HG03039 (cell line): ENCODE measurements around the gene PROB1.
"Not testable (repeated sequence)": the region's sequence is repeated elsewhere in the genome, so short reads cannot be mapped to it uniquely, and the experiment has no call there.

Source experiments
- ATAC-seq: cut with Tn5 transposase; IDR thresholded peaks from one replicate; pipeline ENCODE4 v1.9.1; 2021; ENCODE audit warnings: mild to moderate bottlenecking, moderate library complexity; ENCODE audit not compliant: unreplicated experiment

Gene PROB1

GRCh38 chr5:139381837-139382761 is 12.8 kb downstream of the PROB1 start:
- ATAC-seq = no peak

DNA sequence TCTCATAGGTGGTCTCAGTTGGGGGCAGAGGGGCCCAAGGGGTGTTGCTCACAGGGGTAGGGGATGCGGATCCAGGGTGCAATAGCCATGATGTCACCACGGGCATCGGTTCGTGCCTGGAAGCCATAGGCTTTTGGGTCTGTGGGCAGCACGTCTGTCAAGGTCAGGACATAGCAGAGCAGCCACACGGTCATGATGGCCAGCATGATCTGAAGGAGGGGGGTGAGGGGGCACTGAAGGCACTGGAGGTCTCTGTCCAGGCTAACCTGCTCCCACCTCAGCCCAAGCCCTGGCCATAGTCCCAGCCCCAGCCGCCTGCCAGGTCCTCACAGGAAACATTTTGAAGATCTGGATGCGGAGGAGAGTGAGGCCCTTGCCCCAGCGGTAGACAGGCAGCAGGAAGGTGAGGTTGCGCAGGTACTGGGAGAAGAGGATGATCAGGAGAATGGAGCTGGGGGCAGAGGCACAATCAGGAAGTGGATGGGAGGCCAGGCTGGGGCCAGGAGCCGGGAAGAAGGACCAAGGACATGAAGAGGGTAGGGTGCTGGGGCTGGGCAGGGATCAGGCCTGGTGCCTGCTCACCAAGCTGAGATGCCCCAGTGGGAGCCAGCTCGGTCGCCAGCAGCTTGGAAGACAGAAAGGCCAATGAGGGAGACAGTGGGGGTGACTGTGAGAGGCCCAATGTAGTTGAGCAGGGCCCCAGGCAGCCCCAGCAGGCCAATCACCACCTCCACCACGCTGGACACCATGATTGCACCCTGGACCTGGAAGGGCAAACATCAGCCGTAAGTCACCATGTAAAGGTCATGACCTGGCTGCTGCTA is 15.1 kb downstream of the PROB1 start:
- no peak for ATAC-seq

GRCh38 chr5:139378941-139379361 is 16.0 kb downstream of the PROB1 start:
- ATAC-seq = no peak

DNA sequence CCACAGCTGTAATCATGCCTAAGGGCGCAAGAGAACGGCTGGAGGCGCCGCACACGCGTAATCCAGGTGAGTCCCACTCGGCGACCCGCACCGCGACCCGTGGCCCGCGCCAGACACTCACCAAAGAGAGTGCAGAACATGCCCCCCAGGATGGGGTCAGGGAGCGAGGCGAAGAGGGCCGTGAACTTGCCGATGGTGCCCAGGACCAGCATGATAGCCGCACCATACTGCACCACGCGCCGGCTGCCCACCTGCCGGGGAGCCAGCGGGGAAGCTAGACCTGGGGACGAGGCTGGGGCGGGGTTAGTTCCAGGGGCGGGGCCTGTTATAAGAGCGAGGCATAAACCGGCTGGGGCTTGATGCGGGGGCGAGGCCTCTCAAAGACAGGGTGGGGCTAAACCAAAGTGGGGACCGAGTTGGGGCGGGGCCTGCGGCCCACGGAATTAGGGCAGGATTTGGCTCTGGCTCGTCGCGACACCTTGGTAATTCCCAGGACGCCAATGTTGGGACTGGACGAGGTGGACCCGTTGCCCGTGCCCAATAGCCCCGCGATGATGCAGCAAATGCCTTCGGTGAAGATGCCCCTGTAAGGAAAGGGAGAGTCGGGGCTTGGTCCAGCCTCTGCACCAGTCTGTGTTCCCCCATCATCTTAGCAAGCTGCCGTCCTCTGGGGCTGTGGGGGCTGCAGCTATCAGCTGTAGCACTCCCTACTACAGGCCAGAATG is 16.6 kb downstream of the PROB1 start:
- ATAC-seq = no peak

- no peak for ATAC-seq
Measured at GRCh38 chr5:139377226-139377625, 17.7 kb downstream of the PROB1 start.

- no peak for ATAC-seq
Measured at GRCh38 chr5:139376364-139376763, 18.5 kb downstream of the PROB1 start.

DNA sequence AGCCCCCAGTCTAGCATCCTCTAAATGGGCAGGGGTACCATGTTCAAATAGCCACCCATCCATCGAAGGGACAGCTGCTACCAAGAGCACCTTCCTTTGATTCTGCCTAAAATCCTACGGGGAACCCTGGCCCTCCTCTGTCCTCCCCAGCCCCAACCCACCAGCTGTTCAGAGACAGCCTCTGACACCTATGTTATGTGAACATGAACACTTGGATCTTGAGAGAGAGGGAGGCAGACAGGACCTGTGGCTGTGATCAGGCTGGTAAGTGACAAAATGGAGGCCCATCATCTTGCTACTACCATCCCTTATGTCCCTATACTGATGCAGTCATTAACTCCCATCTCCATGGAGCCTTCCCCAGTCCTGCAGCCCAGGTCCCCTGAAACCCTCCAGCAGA is 20.0 kb downstream of the PROB1 start:
- ATAC-seq = no peak

DNA sequence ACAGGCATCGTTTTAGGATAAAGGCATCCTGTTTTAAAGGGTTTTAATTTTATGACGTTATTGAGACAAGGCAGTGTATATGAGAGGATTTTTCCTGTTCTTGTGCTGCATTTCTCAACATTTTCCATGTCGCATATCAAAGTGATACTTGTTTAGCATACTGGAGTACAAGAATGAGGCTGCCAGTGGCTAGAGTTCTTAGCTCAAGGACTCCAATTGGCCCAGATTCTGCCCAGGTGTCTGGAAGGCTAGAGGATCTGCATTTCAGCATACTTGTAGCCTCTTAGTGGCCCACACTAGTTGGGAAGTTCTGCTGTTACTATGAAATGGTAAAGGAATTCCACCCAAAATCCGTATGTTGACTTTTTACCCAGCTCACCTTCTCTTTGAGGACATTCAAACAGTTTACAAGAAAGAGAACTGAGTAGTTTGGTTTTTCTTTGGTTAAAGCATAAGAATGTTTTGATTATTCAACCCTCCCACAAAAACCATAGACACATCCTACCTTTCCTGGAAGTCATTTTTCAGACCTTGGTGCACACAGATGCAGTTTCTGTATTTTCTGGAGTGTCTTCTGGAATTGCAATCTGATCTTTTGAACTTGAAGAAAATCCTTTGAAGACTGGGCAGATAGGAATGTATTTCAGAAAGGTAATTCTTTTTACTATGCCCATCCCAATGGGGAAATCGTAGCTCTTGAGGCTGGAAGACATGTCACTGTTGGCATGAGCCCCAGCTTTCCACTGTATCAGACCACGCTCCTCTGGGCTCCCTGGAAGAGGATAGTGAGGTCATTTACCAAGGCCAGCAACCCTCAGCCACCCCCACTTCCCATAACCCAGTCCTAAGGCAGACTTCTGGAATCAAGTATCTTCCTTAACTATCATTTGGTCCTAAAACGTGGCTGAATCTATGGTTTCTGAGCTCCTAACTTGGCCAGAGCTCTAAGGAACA is 23.1 kb downstream of the PROB1 start:
- ATAC-seq = no peak

DNA sequence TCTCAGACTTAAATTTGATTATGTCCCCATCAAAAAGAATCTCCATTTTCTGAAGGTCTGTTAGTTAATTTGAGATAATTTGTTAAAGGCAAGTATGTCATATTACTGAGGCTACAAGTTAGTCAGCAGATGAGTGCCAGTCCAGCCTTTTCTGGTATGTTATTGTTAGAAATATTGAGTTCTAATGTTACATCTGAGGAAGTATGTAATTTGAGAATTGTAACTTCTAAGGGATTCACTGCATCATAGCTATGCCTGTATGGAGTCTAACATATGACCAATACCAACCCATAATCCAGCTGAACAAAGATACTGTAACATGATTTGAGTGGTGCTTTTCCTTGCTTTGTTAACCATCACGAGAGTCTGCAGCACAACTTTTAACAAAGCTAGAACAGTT is 25.7 kb downstream of the PROB1 start:
- no peak for ATAC-seq

GRCh38 chr5:139368613-139369012 is 26.3 kb downstream of the PROB1 start:
- ATAC-seq = no peak

DNA sequence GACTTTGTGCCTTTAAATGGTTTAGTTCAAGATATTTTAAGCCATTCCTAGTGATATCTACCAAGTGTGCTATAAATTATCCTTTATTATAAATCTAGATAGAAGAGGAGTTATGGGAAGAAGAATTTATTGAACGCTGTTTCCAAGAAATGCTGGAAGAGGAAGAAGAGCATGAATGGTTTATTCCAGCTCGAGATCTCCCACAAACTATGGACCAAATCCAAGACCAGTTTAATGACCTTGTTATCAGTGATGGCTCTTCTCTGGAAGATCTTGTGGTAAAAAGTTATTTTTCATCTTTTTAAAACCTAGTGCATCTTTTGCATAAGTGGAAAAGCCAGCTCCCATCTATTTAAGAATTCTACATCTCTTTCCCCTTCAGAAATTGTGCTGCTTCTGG is 30.4 kb downstream of the PROB1 start:
- ATAC-seq = no peak

DNA sequence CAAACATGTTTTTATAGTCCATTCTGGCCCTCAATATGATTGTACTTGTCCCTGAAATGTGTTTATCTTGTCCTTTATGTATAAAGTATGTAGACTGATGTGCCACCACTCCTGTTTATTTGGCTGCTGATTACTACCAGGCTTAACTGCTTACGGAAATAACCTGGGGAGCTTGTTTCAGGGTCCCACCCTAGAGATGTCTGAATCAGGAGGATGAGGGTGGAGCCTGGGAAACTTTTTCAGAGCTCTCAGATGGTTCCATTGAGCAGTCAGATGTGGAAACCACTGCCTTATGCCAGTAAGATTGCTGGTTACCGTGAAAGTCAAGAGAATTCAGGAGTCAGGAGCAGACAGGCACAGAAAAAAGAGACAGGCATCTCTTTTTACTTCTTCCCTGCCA is 31.0 kb downstream of the PROB1 start:
- no peak for ATAC-seq

DNA sequence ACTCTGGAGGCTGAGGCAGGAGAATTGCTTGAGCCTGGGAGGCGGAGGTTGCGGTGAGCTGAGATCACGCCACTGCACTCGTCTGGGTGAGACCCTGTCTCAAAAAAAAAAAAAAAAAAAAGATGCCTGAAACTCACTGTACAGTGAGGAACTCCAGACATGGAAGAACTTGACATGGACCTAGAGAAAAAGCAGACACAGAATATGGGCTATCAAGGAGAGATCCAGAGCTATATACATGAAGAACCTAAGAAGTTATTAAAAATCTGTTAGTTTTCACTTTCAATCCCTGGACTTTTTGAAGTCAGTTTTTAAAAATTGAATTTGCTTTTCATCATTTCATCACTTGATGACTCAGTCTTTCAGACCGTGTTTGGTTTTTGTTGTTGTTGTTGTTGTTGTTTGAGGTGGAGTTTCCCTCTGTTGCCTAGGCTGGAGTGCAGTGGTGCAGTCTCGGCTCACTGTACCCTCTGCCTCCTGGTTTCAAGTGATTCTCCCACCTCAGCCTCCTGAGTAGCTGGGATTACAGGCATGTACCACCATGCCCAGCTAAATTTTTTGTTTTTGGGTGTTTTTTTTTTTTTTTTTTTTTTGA is 33.0 kb downstream of the PROB1 start:
- no peak for ATAC-seq

GRCh38 chr5:139360384-139360783 is 34.5 kb downstream of the PROB1 start:
- no peak for ATAC-seq

GRCh38 chr5:139358064-139358463 is 36.8 kb downstream of the PROB1 start:
- ATAC-seq = no peak

DNA sequence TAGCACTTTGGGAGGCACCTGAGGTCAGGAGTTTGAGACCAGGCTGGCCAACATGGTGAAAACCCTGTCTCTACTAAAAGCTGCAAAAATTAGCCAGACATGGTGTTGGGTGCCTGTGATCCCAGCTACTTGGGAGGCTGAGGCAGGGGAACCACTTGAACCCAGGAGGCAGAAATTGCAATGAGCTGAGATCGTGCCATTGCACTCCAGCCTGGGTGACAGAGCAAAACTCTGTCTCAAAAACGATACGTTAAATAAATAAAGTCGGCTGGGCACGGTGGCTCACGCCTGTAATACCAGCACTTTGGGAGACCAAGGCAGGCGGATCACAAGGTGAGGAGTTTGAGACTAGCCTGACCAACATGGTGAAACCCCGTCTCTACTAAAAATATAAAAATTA is 39.0 kb downstream of the PROB1 start:
- ATAC-seq = not testable (repeated sequence)

DNA sequence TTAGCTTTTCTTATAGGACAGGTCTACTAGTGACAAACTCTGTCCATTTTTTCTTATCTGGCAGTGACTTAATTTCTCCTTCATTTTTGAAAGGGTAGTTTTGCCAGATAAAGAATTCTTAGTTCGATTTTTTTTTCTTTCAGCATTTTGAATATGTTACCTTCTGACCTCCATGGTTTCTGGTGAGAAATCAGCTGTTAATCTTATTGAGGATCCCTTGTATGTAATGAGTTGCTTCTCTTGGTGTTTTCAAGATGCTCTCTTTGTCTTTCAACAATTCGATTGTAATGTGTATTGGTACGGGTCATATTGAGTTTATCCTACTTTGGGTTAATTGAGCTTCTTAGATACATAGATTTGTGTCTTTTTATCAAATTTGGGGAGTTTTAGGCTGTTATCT is 40.7 kb downstream of the PROB1 start:
- no peak for ATAC-seq

- ATAC-seq = not testable (repeated sequence)
Measured at GRCh38 chr5:139347863-139348262, 47.0 kb downstream of the PROB1 start.

GRCh38 chr5:139345442-139345841 is 49.5 kb downstream of the PROB1 start:
- ATAC-seq = not testable (repeated sequence)

- ATAC-seq = no peak
Measured at GRCh38 chr5:139344177-139344576, 50.7 kb downstream of the PROB1 start.
